GM18519 (cell line): Measurements from ENCODE around the gene LIMK1.
"Not testable (repeated sequence)": the region's sequence is repeated elsewhere in the genome, so short reads cannot be mapped to it uniquely, and the experiment has no call there.

Source experiments
- ATAC-seq: cut with Tn5 transposase; IDR thresholded peaks from one replicate; pipeline ENCODE4 v1.9.1; 2021; ENCODE audit warnings: mild to moderate bottlenecking, moderate library complexity; ENCODE audit not compliant: unreplicated experiment, low FRiP score

LIMK1 gene

DNA sequence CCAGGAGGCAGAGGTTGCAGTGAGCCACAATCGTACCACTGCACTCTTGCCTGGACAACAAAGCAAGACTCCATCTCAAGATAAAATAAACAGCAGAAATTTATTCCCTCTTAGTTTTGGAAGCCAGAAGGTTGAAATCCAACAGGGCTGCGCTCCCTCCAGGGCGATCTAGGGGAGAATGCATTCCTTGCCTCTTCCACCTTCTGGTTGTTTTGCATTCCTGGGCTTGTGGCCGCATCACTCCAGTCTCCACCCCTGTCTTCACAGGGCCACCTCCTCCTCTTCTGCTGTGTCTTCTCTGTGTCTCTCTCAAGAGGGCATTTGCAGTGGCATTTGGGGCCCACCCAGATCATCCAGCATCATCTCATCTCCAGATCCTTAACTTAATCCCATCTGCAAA lies 36.2 kb downstream of the LIMK1 start:
- no peak for ATAC-seq

DNA sequence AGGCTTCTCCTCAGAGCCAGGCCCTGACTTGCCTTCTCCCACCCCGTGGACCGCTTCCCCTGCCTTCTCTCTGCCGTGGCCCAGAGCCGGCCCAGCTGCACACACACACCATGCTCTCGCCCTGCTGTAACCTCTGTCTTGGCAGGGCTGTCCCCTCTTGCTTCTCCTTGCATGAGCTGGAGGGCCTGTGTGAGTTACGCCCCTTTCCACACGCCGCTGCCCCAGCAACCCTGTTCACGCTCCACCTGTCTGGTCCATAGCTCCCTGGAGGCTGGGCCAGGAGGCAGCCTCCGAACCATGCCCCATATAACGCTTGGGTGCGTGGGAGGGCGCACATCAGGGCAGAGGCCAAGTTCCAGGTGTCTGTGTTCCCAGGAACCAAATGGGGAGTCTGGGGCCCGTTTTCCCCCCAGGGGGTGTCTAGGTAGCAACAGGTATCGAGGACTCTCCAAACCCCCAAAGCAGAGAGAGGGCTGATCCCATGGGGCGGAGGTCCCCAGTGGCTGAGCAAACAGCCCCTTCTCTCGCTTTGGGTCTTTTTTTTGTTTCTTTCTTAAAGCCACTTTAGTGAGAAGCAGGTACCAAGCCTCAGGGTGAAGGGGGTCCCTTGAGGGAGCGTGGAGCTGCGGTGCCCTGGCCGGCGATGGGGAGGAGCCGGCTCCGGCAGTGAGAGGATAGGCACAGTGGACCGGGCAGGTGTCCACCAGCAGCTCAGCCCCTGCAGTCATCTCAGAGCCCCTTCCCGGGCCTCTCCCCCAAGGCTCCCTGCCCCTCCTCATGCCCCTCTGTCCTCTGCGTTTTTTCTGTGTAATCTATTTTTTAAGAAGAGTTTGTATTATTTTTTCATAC lies 38.0 kb downstream of the LIMK1 start:
- no peak for ATAC-seq

DNA sequence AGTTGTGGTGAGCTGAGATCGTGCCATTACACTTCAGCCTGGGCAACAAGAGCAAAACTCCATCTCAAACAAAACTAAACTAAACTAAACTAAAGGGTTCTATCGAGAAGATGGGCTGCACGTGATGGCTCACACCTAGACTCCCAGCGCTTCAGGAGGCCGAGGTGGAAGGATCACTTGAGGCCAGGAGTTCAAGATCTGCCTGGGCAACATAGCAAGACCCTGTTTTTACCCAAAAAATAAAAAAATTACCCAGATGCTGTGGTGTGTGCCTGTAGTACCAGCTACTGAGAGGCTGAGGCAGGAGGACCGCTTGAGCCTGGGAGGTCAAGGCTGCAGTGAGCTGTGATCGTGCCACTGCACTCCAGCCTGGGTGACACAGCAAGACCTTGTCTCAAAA lies 40.3 kb downstream of the LIMK1 start:
- ATAC-seq: not testable (repeated sequence)

DNA sequence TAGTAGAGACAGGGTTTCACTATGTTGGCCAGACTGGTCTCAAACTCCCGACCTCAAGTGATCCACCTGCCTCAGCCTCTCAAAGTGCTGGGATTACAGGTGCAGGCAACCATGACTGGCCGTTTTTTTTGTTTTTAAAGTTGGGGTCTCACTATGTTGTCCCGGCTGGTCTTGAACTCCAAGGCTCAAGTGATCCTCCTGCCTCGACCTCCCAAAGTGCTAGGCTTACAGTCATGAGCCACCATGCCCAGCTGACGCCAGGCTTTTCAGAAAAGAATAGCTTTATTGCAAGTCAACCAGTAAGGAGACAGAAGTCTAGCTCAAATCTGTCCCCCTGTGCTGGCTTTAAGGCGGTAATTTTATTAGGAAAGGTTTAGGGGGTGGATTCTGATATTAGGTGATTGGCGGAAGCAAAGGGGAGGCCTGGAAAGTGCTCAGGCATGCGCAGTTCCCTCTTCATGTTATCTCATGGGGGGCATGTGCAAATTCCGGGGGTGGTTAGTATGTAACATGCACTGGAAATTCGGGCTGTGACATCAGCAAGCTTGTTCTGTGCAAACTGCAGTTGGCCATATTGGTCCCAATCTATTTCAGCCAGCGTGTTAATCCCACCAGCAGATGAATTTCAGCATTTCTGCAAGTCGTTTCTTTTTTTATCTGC lies 42.7 kb downstream of the LIMK1 start:
- ATAC-seq: no peak

DNA sequence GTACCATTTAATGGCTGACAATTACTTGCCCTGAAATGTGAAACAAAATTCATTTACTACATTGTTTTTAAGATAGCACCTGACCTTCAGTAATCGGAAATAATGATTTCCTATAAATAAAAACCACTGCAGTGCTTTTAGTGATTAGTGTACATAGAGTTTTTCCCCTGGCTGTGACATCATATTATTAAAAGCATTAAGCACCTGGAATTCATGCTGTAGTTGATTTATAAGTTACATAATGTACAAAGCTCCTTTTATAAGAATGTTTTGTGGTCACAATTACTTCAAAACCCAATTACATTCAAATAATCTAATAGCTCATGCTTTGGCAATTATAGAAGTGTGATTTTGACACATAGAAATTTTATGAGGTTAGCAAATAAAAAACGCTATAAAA lies 46.3 kb downstream of the LIMK1 start:
- ATAC-seq: no peak

DNA sequence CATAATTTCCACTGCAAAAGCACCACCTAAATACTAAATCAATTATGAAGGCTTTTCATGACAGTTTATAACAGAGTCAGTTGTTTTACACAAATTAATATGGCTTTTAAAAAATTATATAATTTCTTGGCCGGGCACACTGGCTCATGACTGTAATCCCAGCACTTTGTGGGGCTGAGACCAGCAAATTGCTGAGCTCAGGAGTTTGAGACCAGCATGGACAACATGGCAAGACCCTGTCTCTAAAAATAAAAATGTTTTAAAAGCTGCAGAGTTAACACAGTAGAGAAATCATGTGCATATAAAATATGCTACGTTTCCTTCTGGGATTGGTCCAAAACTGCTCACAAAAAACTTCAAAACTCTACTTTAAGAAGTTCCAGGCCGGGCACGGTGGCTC lies 46.9 kb downstream of the LIMK1 start:
- ATAC-seq: no peak

DNA sequence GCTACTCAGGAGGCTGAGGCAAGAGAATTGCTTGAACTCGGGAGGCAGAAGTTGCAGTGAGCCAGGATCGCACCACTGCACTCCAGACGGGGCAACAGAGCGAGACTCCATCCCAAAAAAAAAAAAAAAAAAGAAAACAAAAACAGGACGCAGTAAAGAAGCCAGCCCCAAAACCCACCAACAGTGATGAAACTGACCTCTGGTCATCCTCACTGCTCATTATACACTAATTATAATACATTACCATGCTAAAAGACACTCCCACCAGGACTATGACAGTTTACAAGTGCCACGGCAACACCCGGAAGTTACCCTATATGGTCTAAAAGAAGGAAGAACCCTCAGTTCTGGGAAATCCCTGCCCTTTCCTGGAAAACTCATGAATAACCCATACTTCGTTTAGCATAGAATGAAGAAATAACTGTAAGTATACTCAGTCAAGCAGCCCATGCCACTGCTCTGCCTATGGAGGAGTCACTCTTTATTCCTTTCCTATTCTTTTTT lies 50.6 kb downstream of the LIMK1 start:
- ATAC-seq: no peak

DNA sequence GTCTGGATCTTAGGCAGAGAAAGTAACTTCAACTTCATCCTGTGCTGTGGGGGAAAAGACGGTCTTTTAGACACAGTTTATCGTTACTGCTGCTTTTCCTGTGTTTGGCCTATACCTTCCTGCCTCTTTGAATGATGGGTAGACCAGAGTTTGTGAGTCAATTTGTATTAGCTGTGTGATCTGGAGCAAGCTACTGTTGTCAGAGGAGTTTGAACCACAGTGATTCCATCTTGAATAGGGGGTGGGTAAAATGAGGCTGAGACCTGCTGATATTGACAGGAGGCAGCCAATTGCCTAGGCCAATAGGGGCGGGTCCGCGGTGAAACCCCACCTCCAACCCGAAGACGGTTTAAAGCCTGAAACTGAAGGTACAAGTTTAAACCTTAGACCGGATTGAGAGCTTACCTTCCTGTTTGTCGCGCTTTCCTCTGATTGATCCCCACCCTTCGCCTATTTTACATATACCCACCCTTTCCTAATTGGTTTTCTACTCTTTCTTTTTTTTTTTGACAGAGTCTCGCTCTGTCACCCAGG lies 54.8 kb downstream of the LIMK1 start:
- ATAC-seq: no peak

DNA sequence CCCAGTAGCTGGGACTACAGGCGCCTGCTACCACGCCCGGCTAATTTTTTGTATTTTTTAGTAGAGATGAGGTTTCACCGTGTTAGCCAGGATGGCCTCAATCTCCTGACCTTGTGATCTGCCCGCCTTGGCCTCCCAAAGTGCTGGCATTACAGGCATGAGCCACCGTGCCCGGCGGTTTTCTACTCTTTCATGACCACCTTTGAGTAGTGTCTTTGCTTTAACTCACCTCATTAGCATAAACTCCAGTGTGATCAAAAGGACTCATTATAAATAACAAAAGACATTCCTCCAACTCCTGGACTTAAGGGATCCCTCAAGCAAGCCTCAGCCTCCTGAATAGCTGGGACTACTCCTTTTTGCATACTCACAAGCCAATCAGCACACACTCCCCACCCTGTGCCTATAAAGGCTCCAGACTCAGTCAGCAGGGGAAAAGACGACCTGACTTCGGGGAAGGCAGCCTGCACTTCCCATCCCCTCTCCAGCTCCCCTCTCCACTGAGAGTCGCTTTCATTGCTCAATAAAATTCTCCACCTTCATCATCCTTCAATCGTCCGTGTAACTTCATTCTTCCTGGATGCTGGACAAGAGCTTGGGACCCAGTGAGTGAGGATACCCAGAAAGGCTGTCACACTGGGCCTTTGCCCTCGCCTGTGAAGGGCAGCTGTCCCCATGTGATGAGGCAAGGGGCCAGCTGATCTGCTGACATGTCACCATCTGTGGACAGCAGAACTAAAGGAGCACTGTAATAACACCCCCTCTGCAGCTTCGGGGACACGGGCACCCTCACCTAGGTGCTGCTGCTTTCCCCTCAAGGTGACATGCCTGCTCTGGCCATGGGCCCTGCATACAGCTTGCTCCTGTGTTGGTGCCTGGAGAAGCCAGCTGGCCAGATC lies 55.6 kb downstream of the LIMK1 start:
- no peak for ATAC-seq

DNA sequence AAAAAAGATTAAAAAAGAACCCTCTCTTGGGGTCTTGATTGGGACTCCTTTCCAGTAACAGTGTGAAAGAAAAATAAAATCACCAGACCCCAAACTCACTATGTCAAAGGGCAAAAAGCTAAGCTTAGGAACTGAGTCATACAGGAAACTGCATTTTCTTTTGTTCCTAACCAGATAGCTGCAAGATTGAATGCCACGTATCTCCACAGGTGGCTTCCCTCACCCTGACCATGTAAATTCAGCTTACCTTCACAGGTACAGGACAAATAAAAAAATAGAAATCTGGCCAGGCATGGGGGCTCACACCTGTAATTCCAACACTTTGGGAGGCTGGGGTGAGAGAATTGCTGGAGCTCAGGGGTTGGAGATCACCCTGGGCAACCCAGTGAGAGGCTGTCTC lies 58.1 kb downstream of the LIMK1 start:
- ATAC-seq: no peak

DNA sequence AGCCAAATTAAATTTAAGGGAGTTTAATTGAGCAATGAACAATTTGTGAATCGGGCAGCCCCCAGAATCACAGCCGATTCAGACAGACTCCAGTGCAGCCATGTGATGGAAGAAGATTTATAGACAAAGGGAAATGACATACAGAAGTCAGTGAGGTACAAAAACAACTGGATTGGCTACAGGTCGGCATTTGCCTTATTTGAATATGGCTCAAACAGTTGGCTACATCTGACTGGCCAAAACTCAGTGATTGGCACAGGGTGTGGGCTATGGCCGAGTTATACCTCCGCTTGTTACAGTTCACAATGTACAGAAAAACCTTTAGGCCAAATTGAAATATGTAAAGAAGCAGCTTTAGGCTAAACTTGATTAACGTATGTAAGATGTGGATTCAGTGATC lies 59.8 kb downstream of the LIMK1 start:
- no peak for ATAC-seq

DNA sequence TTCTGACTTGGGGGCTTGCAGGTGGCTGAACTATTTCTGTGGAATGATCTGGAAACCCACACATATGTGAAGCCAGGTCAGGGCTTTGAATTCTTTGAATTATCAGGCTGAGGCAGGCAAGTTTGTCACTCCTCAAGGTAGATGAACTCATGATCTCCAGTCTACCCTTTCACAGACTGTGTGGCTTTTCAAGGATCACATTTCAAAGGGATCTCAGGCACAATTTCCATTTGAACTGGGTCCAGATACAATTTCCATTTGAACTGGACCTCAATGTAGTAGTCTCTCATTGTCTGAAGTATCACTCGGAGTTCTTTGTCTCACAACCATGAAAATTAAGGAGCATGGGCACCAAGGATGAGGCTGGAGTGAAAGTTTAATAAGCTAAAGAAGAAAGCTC lies 64.9 kb downstream of the LIMK1 start:
- ATAC-seq: no peak

DNA sequence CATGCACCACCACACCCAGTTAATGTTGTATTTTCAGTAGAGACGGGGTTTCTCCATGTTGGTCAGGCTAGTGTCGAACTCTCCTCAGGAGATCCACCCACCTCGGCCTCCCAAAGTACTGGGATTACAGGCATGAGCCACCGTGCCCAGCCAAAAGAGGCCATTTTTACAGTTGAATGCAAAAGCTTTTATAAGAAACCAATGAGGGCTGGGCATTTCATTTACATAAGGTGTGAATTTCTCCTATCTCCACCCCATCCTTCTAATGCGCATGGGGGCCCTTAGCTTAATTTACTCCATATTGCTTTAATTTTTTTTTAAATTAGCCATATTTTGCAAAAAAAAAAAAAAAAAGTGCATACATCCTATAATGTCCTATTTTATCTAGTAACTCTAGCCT lies 65.5 kb downstream of the LIMK1 start:
- no peak for ATAC-seq

DNA sequence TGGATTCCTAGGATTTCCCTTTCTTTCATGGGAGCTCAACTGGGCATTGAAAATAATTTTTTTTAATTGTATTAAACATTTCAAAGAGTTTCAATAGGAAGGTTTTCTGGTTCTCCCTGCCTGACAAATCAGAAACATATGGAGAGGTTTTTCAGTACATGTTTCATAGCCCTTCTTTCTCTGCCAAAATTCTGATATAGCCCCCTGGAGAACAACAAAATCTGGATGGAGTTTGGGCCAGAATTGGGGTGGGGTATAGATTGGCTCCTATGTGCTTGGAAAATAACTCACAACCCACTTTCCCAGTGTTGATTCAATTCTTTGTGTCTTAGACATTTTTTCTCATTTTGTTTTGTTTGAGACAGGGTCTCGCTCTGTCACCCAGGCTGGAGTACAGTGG lies 66.0 kb downstream of the LIMK1 start:
- ATAC-seq: no peak

DNA sequence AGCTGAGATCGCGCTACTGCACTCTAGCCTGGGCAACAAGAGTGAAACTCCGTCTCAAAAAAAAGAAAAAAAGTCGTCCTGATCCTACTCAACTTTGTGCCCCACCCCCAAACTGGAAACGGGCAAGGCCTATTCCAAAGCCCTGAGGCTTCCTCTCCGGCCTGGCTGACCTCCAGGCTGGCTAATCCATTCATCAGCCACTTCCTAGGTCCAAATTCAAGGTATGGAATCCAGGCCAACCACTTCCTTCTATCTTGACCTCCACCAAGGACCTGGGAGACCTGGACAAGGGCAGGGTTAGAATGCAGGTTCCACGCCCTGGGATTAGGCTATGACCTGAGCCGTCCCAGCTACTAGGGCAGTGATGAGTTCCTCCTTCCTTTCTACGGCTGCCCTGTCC lies 70.1 kb downstream of the LIMK1 start:
- ATAC-seq: no peak

DNA sequence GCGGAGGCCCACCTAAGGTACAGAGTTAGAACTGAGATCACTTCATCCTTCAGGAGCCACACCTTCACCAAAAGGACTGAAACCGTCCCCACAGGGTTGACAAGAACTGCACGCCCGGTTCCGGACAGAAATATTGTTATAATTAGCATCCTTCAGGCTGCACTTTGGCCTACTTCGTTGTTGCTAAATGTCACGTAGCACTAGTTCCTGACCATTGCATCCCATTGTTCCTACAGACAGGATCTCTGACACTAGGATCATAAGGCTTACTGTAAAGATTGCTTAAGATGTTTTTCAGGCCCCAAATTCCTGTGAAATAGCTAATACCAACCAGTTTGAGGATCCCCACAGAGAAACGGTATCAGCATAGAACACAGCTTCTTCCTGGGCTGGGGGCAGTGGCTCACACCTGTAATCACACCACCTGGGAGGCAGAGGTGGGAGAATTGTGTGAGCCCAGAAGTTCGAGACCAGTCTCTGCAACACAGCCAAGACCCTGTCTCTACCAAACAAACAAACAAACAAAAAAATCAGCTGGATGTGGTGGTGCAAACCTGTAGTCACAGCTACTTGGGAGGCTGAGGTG lies 72.3 kb downstream of the LIMK1 start:
- ATAC-seq: no peak

DNA sequence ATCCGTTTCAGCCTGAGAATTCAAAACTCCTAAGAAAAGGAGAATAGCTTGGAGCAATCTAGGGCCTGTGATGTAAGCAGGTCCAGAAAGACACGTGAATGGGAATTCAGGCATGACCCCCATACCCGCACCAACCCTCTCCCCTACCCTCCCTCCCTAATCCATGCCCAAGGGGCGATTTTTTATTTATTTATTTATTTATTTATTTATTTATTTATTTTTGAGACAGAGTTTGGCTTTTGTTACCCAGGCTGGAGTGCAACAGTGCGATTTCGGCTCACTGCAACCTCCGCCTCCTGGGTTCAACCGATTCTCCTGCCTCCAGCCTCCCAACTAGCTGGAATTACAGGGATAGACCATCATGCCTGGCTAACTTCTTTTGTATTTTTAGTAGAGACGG lies 74.0 kb downstream of the LIMK1 start:
- ATAC-seq: no peak

DNA sequence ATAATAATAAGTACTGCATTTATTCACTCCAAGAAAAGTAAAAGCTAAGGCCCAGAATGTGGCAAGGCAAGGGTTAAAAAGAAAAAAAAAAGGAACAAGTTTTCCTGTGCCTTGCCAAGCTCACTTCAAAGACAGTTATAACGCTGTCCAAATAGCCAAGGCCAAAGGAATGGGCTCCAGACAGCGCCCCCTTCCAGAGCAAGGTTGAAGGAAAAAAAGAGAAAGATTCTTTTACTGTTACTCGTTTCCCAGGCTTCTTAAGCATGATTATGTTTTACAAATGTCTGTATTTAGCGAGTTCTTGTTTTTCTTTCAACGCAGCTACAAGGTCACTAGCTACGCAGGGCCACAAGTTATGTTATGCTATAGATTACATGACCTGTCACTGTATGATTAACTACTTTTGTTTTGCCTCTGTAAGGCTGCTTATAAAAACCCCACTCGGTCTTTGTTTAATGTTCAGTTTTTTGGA lies 81.4 kb downstream of the LIMK1 start:
- ATAC-seq: no peak

DNA sequence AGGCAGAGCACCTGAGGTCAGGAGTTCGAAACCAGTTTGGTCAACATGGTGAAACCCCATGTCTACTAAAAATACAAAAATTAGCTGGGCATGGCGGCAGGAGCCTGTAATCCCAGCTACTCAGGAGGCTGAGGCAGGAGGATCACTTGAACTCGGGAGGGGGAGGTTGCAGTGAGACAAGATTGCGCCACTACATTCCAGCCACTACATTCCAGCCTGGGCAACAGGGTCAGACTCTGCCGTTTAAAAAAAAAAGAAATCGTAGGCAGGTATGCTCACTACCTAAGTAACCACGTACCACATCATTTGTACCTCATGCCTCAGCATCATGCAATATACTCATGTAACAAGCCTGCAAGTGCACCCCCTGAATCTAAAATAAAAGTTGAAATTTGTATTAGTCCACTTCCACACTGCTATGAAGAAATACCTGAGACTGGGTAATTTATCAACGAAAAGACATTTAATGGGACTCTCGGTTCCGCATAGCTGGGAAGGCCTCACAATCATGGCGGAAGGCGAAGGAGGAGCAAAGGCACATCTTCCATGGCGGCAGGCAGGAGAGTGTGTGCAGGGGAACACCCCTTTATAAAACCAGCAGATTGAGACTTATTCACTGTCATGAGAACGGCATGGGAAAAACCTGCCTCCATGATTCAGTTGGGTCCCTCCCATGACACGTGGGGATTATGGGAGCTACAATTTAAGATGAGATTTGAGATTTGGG lies 82.4 kb downstream of the LIMK1 start:
- no peak for ATAC-seq

DNA sequence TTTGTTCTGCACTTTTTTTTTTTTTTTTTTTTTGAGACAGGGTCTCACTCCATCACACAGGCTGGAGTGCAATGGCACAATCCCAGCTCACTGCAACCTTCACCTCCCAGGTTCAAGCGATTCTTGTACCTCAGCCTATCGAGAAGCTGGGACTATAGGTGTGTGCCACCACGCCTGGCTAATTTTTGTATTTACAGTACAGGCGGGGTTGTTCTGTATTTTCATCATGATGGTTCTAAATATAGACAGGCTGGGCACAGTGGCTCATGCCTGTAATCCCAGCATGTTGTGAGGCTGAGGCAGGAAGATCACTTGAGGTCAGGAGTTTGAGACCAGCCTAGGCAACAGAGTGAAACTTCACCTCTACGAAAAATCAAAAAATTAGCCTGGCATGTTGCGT lies 83.7 kb downstream of the LIMK1 start:
- not testable (repeated sequence) for ATAC-seq
